Activated T-cell treated with anti-CD3 and anti-CD28 coated beads for 48 hours (primary cell): Measurements from ENCODE around the gene ZC3H7A.
"Not testable (repeated sequence)": the region's sequence is repeated elsewhere in the genome, so short reads cannot be mapped to it uniquely, and the experiment has no call there.

Experiments used
- DNase-seq: peaks from one replicate; pipeline ENCODE4 v3.0.0-alpha.2; 2020; ENCODE audit warnings: low read depth

The ZC3H7A gene

DNA sequence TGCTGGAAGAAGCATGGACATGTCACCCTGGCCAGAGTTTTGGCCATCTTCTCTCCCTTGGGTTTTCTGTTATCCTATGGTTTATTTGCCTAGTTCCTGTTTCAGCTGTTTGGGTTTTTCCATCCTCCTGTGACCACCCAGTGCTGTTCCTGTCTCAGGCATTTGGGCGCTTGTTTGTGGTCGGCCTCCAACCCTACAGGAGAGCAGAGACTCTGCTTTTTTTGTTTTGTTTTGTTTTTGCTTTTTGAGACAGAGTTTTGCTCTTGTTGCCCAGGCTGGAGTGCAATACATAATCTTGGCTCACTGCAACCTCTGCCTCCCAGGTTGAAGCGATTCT lies 3.3 kb upstream of the ZC3H7A start:
- DNase-seq, result no peak

DNA sequence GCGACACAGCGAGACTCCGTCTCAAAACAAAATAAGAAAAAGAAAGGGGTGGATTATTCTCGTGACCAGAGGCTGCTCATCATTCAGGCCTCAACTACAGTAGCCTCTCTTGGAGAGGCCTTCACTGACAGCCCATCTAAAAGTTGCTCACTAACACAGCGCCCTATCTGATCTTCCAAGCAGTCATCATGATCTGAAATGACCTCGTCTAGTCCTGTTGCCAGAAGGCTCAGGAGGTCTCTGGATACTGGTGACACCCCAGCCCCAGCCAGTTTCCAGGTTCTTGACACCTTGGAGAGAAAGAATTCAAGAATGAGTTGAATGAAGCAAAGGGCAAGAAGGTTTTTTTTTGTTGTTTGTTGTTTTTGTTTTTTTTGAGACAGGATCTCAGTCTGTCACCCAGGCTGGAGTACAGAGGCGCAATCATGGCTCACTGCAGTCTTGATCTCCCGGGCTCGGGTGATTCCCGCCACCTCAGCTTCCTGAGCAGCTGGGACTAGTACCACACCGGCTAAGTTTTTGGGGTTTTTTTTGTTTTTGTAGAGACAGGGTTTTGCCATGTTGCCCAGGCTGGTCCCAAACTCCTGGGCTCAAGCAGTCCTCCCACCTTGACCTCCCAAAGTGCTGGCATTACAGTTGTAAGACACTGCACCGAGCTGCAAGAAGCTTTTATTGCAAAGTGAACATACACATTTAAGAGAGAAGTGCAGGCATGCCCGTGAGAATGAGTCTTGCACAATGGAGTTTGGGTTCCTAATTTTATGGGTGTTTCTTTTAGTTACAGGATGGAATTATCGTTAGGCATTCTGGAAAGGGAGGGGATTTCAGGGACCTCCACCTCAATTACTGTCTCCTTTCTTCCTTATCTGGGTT lies 2.7 kb upstream of the ZC3H7A start:
- DNase-seq, result no peak

DNA sequence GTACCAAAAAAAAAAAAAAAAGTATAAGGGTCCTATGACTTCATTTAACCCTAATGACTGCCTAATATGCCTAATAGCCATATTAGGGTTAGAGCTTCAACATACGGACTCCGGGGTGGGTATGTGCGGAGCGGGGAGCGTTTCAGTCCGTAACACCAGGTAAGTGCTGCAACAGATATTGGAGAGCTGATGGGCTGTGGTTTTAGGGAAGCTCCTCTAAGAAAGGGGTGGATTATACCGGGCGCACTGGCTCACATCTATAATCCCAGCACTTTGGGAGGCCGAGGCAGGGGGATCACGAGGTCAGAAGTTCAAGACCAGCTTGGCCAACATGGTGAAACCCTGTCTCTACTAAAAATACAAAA lies 1.9 kb upstream of the ZC3H7A start:
- no peak for DNase-seq

DNA sequence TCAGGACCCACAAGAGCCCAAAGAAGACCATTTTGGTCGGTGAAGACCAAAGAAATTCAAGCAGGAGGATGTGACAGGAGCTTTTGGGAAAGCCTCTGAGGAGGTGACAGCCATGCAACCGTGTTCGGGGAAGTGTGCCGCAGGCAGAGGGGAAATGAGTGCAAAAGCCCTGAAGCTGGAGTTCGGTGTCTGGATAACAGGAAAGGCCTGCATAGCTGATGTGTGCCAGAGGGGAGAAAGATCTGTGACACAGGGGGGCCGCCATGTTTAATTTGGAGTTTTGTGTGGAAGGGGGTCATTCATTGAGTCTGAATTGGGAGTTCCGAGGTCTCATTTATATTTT lies 870 bp upstream of the ZC3H7A start:
- no peak for DNase-seq

DNA sequence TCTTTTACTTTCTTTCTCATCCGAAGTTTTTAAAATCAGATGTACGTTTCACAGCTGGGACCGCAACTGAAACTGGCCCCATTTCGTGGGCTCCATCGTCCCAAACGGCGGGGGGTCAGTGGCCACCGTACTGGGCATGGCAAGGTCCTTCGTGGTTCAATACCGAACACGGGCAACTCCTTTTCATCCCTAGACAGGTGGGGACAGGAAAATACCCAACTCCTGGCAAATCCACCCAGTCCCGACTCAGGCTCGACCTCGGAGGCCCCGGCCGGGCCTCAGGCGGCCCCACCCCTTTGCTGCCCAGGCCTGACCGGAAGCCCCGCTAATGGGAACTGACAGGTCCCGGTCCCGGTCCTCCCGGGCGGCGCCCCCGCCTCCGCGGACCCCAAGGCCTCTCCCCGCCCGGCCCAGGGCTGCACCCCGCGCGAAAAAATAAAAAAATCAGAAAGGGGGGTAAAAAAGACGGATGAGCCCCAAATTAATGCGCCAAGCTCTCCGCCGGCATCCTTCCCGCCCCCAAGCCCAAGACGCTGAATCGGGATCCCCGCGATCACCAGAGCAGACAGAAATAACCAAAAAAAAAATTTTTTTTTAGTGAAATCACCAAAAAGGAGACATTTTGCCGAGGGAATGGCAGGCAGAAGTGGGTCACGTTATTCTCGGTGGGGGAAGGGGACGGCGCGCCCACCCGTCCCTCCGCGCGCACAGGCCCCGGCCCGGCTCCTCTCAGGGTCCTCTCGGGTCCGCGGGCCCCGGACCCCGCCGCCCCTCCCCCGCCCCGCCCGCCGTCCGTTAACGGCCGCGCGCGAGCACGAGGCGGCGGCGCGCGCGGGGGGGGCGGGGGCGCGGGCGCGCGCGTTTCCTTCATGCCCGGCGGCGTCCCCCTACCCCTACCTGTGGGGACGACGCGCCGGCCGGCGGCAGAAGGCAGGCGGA lies 562 bp downstream of the ZC3H7A start:
- no peak for DNase-seq

DNA sequence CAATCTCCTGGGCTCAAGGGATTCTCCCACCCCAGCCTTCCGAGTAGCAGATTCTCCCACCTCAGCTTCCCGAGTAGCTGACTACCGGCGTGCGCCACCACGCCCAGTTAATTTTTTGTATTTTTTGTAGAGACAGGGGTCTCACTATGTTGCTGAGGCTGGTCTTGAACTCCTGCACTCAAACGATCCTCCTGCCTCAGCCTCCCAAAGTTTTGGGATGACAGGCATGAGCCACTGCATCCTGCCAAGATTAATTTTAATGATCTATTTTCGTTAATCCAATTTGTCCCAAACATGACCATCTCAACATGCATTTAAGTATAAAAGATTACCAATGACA lies 1.2 kb downstream of the ZC3H7A start:
- DNase-seq, result no peak

DNA sequence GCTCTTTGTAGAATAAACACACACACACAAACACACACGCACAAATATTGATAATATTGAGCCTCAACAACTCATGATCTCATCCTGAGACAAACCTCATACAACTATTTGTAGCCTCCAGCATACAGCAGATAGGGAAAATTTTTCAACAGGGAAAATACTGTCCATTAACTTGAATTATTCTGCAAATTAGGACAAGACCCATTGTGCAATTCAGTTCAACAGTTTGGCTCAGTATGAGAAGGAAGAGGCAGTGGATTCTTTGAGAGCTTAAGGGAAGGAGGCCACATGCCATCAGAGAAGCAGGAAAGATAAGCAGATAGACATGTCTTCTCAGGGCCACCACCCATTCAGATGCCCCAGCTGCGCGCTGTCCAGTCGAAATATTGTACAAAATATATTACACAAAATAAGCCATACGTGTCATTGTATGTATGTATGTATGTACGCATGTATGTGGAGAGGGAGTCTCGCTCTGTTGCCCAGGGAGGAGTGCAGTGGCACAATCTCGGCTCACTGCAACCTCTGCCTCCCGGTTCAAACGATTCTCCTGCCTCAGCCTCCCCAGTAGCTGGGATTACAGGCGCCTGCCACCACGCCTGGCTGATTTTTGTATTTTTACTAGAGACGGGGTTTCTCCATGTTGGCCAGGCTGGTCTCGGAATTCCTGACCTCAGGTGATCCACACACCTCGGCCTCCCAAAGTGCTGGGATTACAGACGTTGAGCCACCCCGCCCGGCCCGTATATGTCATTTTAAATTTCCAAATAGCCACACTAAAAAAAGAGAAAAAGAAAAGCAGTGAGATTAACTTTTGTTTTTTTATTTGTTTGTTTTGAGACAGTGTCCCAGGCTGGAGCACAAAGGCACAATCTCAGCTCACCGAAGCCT lies 1.8 kb downstream of the ZC3H7A start:
- DNase-seq, result no peak

DNA sequence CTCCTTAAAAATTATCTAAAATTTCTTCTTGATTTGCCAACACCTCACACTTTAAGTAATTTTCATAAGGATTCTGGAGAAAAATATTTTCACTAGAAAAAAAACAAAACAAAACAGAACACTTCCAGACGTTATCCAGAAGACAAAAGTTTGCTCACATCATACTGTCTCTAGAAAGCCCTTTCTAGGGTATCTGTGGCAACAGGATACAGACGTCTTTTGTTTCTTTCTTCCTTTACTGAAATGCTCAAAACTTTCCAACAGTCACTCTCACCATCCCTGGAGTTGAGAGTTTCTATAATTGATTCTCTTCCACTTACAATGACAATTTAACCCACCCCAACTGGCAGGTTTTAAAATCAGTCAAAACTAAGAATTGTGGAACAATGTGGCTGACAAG lies 2.6 kb downstream of the ZC3H7A start:
- DNase-seq, result no peak

DNA sequence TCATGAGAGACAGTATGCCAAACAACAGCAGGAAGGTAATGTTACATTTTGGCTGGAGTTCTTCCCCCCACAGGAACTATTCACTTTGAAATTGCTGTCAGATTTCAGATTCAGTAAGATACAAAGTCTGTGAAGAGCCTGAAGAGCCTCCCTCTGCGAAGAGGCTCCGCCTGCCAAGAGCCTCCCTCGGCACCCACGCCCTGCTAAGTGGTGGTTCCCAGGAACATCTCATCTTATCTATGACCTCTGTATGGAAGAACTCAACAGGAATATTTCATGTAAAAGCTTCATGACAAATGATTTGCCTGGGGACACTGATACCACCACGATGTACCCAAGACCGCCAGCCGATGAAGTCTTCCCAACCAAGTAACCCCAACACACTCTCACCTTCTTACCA lies 3.2 kb downstream of the ZC3H7A start:
- DNase-seq, result no peak

DNA sequence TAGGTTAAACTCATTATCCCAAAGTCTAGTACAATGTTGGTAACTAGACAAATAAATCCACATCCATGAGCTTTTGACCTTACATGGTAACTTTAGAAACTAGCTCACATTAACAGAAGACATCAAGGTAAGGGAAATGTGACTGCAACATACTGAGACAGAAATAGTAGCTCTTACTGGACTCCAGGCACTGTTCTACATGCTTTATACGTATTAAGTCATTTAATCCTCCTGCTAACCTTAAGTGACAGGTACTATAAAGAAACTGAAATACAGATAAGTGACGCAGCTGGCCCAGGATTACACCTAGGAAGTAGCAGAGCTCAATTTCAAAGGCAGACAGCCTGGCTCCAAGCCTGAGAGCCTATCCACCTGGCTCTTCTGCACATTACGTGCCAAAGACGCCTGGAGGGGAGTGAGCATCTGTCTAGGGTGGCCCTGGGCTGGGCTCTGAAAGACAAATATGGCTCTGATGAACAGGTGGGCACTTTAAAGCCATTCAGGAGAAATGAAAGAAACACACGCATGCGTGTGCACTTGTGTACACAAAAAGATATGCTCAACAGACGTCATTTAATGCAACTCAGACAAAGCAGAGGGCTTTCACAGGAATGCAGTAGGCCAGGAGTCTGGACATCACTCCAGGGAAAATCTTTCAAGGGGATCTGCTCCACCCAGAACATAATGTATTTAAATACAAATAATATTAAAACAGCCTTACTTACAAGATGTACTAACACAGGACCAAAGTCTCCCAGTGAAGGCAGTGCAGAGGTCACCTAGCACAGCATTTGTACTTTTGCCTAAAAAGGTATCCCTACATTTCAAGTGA lies 4.4 kb downstream of the ZC3H7A start:
- no peak for DNase-seq

DNA sequence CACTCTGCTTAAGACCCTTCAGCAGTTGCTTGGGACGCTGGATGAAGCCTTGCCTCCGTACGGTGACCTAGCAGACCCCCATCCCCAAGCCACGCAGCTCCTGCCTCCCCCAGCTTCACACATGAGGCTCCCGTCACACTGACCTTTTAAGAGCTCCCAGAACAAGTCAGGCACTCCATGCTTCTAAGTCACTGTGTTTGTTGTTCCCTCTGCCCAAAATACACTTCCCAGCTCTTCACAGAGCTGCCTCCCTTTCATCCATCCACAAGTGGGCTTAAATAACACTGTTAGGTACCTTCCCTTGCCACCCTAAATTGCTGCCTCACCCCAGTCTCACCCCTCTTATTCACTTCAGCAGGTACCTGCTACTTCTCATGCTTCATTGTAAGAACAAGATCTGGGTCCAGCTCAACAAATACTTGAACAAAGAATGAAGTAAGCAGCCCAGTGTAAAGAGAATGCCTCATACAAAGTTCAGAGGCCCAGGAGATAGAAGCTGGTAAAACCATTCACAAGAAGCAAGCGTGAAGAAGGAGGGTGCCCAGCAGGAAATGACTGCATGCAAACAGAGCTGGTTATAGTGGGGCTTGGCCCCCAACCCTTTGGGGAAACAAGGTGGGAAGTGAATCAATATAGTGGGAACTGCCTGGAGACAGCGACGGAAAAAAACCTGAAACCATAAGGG lies 5.8 kb downstream of the ZC3H7A start:
- DNase-seq, result no peak

DNA sequence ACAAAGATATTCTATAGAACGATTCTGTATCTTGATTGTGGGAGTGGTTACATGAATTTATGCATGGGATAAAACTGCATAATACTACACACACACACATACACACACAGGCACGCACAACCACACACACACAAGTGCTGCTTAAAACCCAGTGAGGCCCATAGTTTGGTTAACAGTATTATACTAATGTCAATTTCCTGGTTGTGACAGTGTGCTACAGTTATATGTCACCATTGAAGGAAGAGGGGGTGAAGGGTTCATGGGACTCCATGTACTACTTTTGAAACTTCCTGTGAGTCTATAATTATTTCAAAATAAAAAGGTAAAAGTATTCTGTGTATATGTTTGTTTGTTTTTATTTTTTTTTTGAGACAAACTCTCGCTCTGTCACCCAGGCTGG lies 8.1 kb downstream of the ZC3H7A start:
- no peak for DNase-seq

DNA sequence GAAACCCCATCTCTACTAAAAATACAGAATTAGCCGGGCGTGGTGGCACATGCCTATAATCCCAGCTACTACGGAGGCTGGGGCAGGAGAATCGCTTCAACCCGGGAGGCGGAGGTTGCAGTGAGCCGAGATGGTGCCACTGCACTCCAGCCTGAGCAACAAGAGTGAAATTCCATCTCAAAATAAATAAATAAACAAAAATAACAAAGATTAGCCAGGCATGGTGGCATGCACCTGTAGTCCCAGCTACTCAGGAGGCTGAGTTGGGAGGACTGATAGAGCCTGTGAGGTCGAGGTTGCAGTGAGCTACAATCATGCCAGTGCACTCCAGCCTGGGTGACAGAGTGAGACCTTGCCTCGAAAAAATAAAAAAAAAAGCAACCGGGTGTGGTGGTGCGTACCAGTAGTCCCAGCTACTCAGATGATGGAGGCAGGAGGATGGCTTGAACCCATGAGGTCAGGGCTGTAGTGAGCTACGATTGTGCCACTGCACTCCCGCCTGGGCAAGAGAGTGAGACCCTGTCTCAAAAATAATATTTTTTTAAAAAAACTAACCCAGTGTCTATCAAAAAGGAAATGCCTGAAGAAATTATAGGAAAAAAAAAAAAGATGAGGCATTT lies 12.0 kb downstream of the ZC3H7A start:
- DNase-seq, result not testable (repeated sequence)

DNA sequence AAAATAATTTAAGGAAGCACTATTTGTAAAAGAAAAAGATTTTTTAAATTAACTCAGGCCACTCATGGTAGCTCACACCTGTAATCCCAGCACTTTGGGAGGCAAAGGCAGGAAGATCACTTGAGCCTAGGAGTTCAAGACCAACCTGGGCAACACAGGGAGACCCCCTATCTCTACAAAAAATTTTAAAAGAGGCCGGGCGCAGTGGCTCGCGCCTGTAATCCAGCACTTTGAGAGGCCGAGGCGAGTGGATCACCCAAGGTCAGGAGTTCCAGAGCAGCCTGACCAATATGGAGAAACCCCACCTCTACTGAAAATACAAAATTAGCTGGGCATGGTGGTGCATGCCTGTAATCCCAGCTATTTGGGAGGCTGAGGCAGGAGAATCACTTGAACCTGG lies 12.7 kb downstream of the ZC3H7A start:
- not testable (repeated sequence) for DNase-seq

DNA sequence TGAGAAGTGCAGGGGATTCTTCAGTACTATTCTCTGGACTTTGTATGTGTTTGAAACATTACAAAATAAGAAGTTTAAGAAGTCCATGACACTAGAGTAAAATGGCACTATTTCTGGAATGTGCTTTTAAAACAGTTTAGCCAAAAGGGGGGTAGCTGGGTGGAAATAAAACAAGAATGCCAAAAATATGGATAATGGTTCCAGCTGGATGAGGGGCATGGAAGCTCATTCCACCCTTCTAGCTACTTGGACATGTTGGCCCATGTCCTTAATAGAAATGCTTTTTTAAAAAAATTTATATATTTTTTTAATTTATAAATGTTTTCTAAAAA lies 13.1 kb downstream of the ZC3H7A start:
- DNase-seq, result no peak

DNA sequence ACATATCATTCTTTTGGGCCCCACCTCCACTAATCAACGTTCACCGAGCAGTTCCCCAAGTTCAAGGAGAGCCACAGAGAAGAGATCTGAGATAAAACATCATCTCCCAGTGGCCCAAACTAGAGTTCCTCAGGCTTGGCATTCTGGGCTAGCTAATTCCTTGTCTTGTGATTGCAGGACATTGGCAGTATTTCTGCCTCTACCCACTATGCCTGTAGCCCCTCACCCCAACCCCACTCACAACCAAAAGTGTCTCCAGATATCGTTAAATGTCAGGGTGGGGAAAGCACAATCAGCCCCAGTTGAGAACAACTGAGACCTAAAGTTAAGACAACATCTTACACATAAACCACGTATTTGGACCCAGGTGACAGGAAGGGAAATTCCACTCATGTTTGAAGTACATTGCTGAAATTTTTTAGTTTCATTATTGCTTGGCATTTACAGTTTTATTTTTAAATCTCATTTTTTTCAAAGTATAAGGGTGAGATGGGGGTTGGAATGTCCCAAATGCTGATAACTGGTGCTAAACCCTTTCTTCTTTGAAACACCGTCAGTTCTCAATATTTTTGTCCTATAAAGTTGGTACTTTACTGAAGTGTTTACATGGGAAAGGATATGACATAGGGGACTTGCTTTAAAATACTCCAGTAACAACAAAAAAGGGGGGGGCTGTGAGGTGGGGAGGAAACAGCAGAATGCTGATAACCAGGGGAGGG lies 13.6 kb downstream of the ZC3H7A start:
- DNase-seq, result no peak

DNA sequence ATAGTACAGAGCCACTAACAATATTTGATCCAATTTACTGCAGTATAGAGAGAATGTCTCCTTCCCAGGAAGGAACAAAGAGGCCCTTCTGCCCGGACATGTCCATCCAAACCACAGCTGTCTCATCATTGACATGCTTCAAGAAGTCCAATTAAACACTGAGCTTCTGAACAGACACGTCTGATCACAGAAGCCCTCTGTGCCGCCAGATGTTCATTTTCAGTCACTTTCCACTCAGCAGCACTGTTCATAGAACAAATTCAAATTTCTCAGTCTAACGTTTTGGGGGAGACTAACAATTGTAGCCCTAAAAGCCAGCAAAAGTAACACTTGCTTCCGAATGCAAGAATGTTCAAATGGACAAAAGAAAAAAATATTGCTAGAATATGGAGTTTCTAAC lies 15.3 kb downstream of the ZC3H7A start:
- DNase-seq, result no peak

DNA sequence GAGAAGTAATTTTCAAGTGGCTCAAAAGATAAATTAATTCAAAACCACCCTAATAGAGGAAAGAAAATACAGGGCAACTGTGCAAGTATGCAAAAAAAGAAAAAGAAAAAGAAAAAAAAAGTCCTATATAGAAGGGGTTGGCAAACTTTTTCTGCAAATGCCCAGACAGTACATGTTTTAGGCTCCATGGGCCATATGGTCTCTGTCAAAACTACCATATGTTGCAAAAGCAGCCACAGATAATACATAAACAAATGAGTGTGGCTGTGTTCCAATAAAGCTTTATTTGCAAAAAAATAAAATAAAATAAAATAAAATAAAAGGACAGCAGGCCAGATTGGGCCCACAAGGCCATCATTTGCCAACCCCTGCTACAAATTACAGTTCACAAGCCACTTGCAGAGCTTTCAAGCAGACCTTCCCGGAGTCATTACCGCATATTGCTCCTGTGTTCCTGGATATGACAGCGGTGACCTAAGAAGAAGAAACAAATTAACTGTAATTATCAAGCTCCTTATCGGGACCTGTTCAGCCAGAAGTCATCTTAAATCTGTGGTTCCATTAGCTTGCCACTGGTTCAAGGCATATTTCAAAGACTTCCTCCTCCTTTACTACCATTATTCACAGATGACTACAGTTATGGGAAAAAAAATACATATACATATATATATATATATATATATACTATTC lies 15.9 kb downstream of the ZC3H7A start:
- no peak for DNase-seq

DNA sequence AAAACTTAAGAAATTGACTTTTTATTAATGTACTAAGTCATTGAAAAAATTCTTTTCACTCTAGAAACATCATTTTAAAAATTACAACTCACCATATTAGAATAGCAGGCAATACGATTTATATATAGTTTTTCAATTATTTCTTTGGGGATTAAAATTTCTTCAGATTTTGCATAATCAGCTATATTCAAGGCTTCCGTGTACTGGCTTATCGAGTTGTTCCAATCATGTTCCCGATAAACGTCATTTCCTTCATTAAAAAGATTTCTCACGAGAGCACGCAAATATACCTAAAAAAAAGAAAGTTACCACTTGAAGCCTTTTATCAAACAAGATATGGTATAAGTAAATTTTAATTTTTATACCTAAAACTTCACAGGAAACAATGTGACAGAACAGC lies 18.0 kb downstream of the ZC3H7A start:
- DNase-seq, result no peak
